Activated CD8-positive, alpha-beta T cell treated with anti-CD3 and anti-CD28 coated beads for 36 hours (primary cell): ENCODE data around the gene PNLIPRP2. TPM values are rescaled to one million over a fixed set of nuclear protein-coding genes. Genes with fewer than 3 reads are reported as not detected.

Experiments used
- ATAC-seq: fragments of 200-7000 bp; cut with Tn5 transposase; one replicate; pipeline ENCODE4 v1.10.0; 2021; ENCODE audit warnings: mild to moderate bottlenecking, moderate library complexity
- CTCF ChIA-PET: fragments of 350-600 bp; sonication (Branson Sonifier 250); formaldehyde crosslinking; loops from one replicate; lab custom pipeline; 2021; ENCODE audit warnings: antibody characterized with exemption; lab: Charles Lee
- POLR2A ChIA-PET: fragments of 350-600 bp; sonication (Branson Sonifier 250); formaldehyde crosslinking; loops from one replicate; lab custom pipeline; 2021; ENCODE audit warnings: antibody characterized with exemption; lab: Charles Lee
- DNase-seq: peaks from one replicate; pipeline ENCODE4 v3.0.0-alpha.2; 2020
- H3K27ac Mint-ChIP-seq: one replicate; pipeline ENCODE4 v1.8.0; 2021; ENCODE audit warnings: mild to moderate bottlenecking, mixed read lengths
- H3K27me3 Mint-ChIP-seq: one replicate; pipeline ENCODE4 v1.8.0; 2021; ENCODE audit warnings: mixed read lengths
- H3K36me3 Mint-ChIP-seq: one replicate; pipeline ENCODE4 v1.8.0; 2021; ENCODE audit warnings: low read depth, mixed read lengths
- H3K4me1 Mint-ChIP-seq: one replicate; pipeline ENCODE4 v1.8.0; 2021; ENCODE audit warnings: low read depth, mixed read lengths
- H3K4me3 Mint-ChIP-seq: one replicate; pipeline ENCODE4 v1.8.0; 2021; ENCODE audit warnings: mild to moderate bottlenecking, moderate library complexity, mixed read lengths
- H3K9me3 Mint-ChIP-seq: one replicate; pipeline ENCODE4 v1.8.0; 2021; ENCODE audit warnings: mixed read lengths
- intact Hi-C: fragments of 100-400 bp; cut with micrococcal nuclease; formaldehyde crosslinking; loops from one replicate; pipeline ENCODE4 v1.10.0; 2022
- total RNA-seq, 2 experiments: library from RNA; stranded (reverse); gene quantifications; one replicate each; pipeline ENCODE4 v1.2.3, GENCODE V29; 2021
- TF ChIP-seq, protein P1 (sequence below): fragments of 200-600 bp; IDR thresholded peaks from one replicate; pipeline ENCODE4 v1.8.0; 2022; ENCODE audit warnings: antibody characterized with exemption, mild to moderate bottlenecking

PNLIPRP2 gene
- total RNA-seq, 2 experiments from 2014 or later, result not detected

GRCh38 chr10:116670706-116671105, 50.0 kb downstream of the PNLIPRP2 start:
- TF ChIP-seq, protein P1, sequence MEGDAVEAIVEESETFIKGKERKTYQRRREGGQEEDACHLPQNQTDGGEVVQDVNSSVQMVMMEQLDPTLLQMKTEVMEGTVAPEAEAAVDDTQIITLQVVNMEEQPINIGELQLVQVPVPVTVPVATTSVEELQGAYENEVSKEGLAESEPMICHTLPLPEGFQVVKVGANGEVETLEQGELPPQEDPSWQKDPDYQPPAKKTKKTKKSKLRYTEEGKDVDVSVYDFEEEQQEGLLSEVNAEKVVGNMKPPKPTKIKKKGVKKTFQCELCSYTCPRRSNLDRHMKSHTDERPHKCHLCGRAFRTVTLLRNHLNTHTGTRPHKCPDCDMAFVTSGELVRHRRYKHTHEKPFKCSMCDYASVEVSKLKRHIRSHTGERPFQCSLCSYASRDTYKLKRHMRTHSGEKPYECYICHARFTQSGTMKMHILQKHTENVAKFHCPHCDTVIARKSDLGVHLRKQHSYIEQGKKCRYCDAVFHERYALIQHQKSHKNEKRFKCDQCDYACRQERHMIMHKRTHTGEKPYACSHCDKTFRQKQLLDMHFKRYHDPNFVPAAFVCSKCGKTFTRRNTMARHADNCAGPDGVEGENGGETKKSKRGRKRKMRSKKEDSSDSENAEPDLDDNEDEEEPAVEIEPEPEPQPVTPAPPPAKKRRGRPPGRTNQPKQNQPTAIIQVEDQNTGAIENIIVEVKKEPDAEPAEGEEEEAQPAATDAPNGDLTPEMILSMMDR, result no peak
- H3K4me3 Mint-ChIP-seq, result no peak overlapping the region
- intact Hi-C loops, result no loop called here
- H3K9me3 Mint-ChIP-seq, result peaks cover 2% of the 10 kb centered on the region
- ChIA-PET POLR2A (no interaction called here), CTCF (interaction anchor here (0.8 to 1.7 kb wide), 2 partner anchors 8 to 11 kb away, joined by 3 to 6 read pairs; no protein-coding TSS in a partner anchor)
- no peaks in the 10 kb centered on the region for H3K4me1 Mint-ChIP-seq
- H3K27ac Mint-ChIP-seq, result no peak overlapping the region
- ATAC-seq (no peak), DNase-seq (no peak)
- no peaks in the 10 kb centered on the region for H3K36me3 Mint-ChIP-seq
- H3K27me3 Mint-ChIP-seq, result peaks cover 23% of the 10 kb centered on the region

DNA sequence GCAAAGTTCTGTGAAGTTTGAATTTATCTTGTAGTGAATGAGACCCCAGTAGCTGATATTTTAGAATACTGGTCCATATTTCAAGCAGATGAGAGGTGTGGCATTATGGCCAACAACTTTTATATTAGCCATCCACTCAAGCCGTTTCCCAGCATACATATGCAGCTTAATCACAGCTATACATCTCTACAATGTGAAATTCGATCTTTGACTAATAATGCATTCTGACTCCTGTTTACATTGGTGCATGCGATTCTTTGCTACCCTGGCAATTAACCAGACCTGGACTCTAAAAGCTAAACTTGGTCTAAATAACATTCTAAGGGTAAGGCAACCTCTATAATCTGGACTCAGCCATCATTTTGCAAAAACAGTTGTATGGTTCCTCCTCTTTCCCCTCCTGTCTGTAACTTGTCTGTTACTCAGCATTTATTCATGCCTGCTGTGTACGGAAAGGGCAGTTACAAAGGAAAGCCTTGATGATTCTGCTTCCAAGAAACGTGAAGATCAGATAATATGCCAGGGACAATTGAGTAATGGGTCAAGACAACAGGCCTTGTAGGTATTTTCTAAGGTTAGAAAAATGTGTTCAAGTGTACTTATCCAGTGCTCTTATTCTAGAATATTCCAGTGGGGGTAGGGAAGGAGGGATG, 50.6 kb downstream of the PNLIPRP2 start:
- Mint-ChIP-seq H3K4me1 (no peaks in the 10 kb centered on the region), H3K36me3 (no peaks in the 10 kb centered on the region), H3K27ac (no peak overlapping the region), H3K9me3 (peaks cover 2% of the 10 kb centered on the region), H3K4me3 (no peak overlapping the region), H3K27me3 (peaks cover 23% of the 10 kb centered on the region)
- DNase-seq (no peak), ATAC-seq (no peak)
- ChIA-PET POLR2A (no interaction called here), CTCF (interaction anchor here (0.8 to 1.7 kb wide), 2 partner anchors 8 to 10 kb away, joined by 3 to 6 read pairs; no protein-coding TSS in a partner anchor)
- TF ChIP-seq, protein P1, result no peak
- intact Hi-C loops, result no loop called here

GRCh38 chr10:116672891-116673290, 52.1 kb downstream of the PNLIPRP2 start:
- intact Hi-C loops, result no loop called here

GRCh38 chr10:116673866-116674265, 53.1 kb downstream of the PNLIPRP2 start:
- CTCF ChIA-PET, result no interaction called here
- DNase-seq, result no peak
- Mint-ChIP-seq H3K4me3 (no peak overlapping the region), H3K27me3 (peaks cover 15% of the 10 kb centered on the region), H3K27ac (no peak overlapping the region), H3K9me3 (no peaks in the 10 kb centered on the region), H3K4me1 (no peaks in the 10 kb centered on the region), H3K36me3 (no peaks in the 10 kb centered on the region)
- TF ChIP-seq, protein P1, result no peak
- ATAC-seq, result no peak
- POLR2A ChIA-PET, result no interaction called here
- intact Hi-C loops, result no loop called here

More at GRCh38 chr10:116672891-116673290, 52.1 kb downstream of the PNLIPRP2 start:
- DNase-seq, result no peak
- ATAC-seq, result no peak
- Mint-ChIP-seq H3K36me3 (no peaks in the 10 kb centered on the region), H3K4me3 (no peak overlapping the region), H3K4me1 (no peaks in the 10 kb centered on the region), H3K9me3 (no peaks in the 10 kb centered on the region), H3K27me3 (peaks cover 19% of the 10 kb centered on the region), H3K27ac (no peak overlapping the region)
- CTCF ChIA-PET, result no interaction called here
- POLR2A ChIA-PET, result no interaction called here
- TF ChIP-seq, protein P1, result no peak

DNA sequence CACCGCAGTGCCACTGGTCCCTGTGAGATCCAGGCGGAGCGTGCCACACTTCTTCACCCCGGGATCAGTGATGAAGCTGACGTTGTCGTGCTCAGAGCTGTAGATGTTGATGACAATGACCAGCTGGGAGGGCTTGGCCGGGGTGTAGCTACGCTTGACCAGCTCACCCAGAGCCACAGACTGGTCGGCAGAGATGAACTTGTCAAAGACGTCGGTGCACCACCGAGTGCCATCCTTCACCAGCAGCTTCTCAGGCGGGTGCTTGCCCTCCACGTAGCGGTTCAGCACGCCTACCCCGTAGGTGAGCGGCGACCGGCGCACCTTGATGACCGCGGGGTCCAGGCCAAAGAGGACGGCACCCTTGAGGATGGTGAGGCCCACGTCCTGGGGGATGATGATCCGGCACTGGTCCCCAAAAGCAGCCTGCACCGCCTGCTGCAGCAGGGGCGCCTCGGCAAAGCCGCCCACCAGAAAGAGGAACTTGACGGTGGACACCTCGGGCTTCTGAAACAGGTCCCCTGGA, 54.2 kb downstream of the PNLIPRP2 start:
- Mint-ChIP-seq H3K27me3 (peaks cover 9% of the 10 kb centered on the region), H3K36me3 (no peaks in the 10 kb centered on the region), H3K27ac (no peak overlapping the region), H3K9me3 (no peaks in the 10 kb centered on the region), H3K4me3 (no peak overlapping the region), H3K4me1 (no peaks in the 10 kb centered on the region)
- POLR2A ChIA-PET, result no interaction called here
- intact Hi-C loops, result no loop called here
- TF ChIP-seq, protein P1, result no peak
- CTCF ChIA-PET, result no interaction called here
- DNase-seq (no peak), ATAC-seq (no peak)
